Endodermal cell (in vitro differentiated cells): ENCODE data around the gene PTGR3. TPM values are rescaled to one million over a fixed set of nuclear protein-coding genes. Genes with fewer than 3 reads are reported as not detected.

ENCODE experiments used
- DNase-seq: peaks from one replicate; pipeline ENCODE4 v3.0.0-alpha.2; 2017
- H3K27ac ChIP-seq: 2 replicates; pipeline ENCODE4 v1.5.1; 2013; ENCODE audit warnings: mild to moderate bottlenecking, low read depth, low read length, moderate library complexity
- H3K27me3 ChIP-seq: 2 replicates; pipeline ENCODE4 v1.6.1; 2013; ENCODE audit warnings: mild to moderate bottlenecking, low read length, moderate library complexity; ENCODE audit not compliant: insufficient read depth, control insufficient read depth, poor library complexity, severe bottlenecking
- H3K36me3 ChIP-seq: 2 replicates; pipeline ENCODE4 v1.7.0; 2013; ENCODE audit warnings: mild to moderate bottlenecking, low read length, moderate library complexity; ENCODE audit not compliant: control insufficient read depth, insufficient read depth
- H3K4me1 ChIP-seq: one replicate; pipeline ENCODE4 v1.7.0; 2013; ENCODE audit warnings: low read length; ENCODE audit not compliant: control insufficient read depth, insufficient read depth
- H3K4me3 ChIP-seq: 2 replicates; pipeline ENCODE4 v1.5.1; 2013; ENCODE audit warnings: mild to moderate bottlenecking, low read length, moderate library complexity
- H3K9ac ChIP-seq: 2 replicates; pipeline ENCODE4 v1.6.1; 2013; ENCODE audit warnings: mild to moderate bottlenecking, low read length, moderate library complexity; ENCODE audit not compliant: poor library complexity, severe bottlenecking; ENCODE audit errors: extremely low read depth
- H3K9me3 ChIP-seq: 2 replicates; pipeline ENCODE4 v1.6.1; 2013; ENCODE audit warnings: mild to moderate bottlenecking, low read length, moderate library complexity; ENCODE audit not compliant: control insufficient read depth
- H3K27ac Mint-ChIP-seq: 2 replicates; pipeline ENCODE4 v1.8.0; 2020; ENCODE audit warnings: mixed read lengths
- H3K27me3 Mint-ChIP-seq: 2 replicates; pipeline ENCODE4 v1.8.0; 2021; ENCODE audit warnings: mild to moderate bottlenecking, mixed read lengths; ENCODE audit not compliant: insufficient read depth
- H3K36me3 Mint-ChIP-seq: 2 replicates; pipeline ENCODE4 v1.8.0; 2020; ENCODE audit warnings: low read depth, mixed read lengths
- H3K4me1 Mint-ChIP-seq: 2 replicates; pipeline ENCODE4 v1.8.0; 2020; ENCODE audit warnings: mixed read lengths
- H3K4me3 Mint-ChIP-seq: 2 replicates; pipeline ENCODE4 v1.8.0; 2020; ENCODE audit warnings: mild to moderate bottlenecking, moderate library complexity, mixed read lengths
- H3K9me3 Mint-ChIP-seq: 2 replicates; pipeline ENCODE4 v1.8.0; 2020; ENCODE audit warnings: mild to moderate bottlenecking, mixed read lengths
- WGBS, 2 experiments: methylation state at CpG; one replicate each; pipeline versions ENCODE4 v1.1.5 to v1.1.7; 2013; ENCODE audit warnings: missing lambda C conversion rate in 2 of 2, mixed read lengths in 1 of 2; ENCODE audit not compliant: insufficient coverage in 1 of 2, insufficient read length in 1 of 2; 5-methylcytosine and 5-hydroxymethylcytosine counted together
- total RNA-seq, 2 donors: library from RNA; stranded (reverse); fragmentation: NEBNext Ultra II Directional in 1 of 2; extraction: Animal tissue kit (Norgen Biotek cat#: 25700) in 1 of 2; gene quantifications; 2 replicates in 1 of 2; 3 replicates in 1 of 2; pipeline ENCODE4 v1.2.1, GENCODE V29; 2021
- TF ChIP-seq, protein P1 (sequence below): fragments of 200-600 bp; sonication (generic); conservative IDR thresholded peaks from 2 replicates; pipeline ENCODE4 v1.5.0; 2021; ENCODE audit warnings: antibody characterized with exemption, mild to moderate bottlenecking

The PTGR3 gene
- total RNA-seq, 2 donors from 2014 or later, result 12.2 to 13.3 TPM

GRCh38 chr18:75220551-75221355 is 11.8 kb upstream of the PTGR3 start:
- Histone ChIP-seq H3K36me3 (no peaks in the 10 kb centered on the region), H3K9ac (no peak overlapping the region), H3K4me3 (no peak overlapping the region), H3K4me1 (no peaks in the 10 kb centered on the region), H3K9me3 (no peaks in the 10 kb centered on the region), H3K27ac (no peak overlapping the region), H3K27me3 (no peaks in the 10 kb centered on the region)
- WGBS, 2 experiments, result 92 to 96% methylated on average over 9 to 12 of the region's 12 CpGs
- TF ChIP-seq, protein P1, sequence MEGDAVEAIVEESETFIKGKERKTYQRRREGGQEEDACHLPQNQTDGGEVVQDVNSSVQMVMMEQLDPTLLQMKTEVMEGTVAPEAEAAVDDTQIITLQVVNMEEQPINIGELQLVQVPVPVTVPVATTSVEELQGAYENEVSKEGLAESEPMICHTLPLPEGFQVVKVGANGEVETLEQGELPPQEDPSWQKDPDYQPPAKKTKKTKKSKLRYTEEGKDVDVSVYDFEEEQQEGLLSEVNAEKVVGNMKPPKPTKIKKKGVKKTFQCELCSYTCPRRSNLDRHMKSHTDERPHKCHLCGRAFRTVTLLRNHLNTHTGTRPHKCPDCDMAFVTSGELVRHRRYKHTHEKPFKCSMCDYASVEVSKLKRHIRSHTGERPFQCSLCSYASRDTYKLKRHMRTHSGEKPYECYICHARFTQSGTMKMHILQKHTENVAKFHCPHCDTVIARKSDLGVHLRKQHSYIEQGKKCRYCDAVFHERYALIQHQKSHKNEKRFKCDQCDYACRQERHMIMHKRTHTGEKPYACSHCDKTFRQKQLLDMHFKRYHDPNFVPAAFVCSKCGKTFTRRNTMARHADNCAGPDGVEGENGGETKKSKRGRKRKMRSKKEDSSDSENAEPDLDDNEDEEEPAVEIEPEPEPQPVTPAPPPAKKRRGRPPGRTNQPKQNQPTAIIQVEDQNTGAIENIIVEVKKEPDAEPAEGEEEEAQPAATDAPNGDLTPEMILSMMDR, result no peak
- peaks cover 8% of the 10 kb centered on the region for H3K4me1 Mint-ChIP-seq
- H3K36me3 Mint-ChIP-seq, result no peaks in the 10 kb centered on the region
- no peak overlapping the region for H3K27ac Mint-ChIP-seq
- DNase-seq, result no peak
- H3K4me3 Mint-ChIP-seq, result no peak overlapping the region
- no peaks in the 10 kb centered on the region for H3K9me3 Mint-ChIP-seq
- no peaks in the 10 kb centered on the region for H3K27me3 Mint-ChIP-seq

DNA sequence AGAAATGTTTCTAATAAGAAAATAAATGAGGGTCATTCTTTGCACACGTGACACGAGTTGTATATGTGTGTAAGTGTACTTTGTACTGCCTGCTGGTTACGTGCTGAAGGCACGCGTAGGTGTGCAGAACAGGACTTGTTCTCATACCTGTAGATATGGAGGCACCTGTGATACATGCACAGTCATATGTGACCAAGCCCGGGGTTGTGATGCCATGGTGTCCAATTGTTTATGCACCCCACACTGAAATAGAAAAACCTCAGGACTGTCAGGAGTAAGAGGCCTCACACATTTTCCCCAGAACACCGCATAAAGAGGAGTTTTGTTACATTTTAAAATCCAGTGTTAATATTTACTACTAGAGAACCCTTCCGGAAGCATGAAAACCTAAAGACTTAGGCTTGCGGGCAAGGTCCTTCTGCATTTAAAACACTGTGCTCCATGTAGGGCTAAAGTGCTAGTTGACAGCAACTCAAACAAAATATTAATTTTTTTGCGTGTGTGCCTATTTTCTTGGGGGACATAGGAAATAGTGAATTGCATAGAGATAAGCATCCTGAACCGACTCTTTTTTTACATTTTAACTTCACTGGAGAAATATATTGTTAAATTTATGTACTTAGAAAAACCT is 10.9 kb upstream of the PTGR3 start:
- no peak for DNase-seq
- no peaks in the 10 kb centered on the region for H3K36me3 Mint-ChIP-seq
- H3K4me3 Mint-ChIP-seq, result no peak overlapping the region
- no peak overlapping the region for H3K27ac Mint-ChIP-seq
- Histone ChIP-seq H3K36me3 (no peaks in the 10 kb centered on the region), H3K4me1 (no peaks in the 10 kb centered on the region), H3K4me3 (no peak overlapping the region), H3K27me3 (no peaks in the 10 kb centered on the region), H3K27ac (no peak overlapping the region), H3K9me3 (no peaks in the 10 kb centered on the region), H3K9ac (no peak overlapping the region)
- H3K9me3 Mint-ChIP-seq, result no peaks in the 10 kb centered on the region
- peaks cover 9% of the 10 kb centered on the region for H3K4me1 Mint-ChIP-seq
- 90 to 96% methylated on average over 8 to 11 of the region's 11 CpGs for WGBS, 2 experiments
- H3K27me3 Mint-ChIP-seq, result no peaks in the 10 kb centered on the region
- TF ChIP-seq, protein P1, result no peak

DNA sequence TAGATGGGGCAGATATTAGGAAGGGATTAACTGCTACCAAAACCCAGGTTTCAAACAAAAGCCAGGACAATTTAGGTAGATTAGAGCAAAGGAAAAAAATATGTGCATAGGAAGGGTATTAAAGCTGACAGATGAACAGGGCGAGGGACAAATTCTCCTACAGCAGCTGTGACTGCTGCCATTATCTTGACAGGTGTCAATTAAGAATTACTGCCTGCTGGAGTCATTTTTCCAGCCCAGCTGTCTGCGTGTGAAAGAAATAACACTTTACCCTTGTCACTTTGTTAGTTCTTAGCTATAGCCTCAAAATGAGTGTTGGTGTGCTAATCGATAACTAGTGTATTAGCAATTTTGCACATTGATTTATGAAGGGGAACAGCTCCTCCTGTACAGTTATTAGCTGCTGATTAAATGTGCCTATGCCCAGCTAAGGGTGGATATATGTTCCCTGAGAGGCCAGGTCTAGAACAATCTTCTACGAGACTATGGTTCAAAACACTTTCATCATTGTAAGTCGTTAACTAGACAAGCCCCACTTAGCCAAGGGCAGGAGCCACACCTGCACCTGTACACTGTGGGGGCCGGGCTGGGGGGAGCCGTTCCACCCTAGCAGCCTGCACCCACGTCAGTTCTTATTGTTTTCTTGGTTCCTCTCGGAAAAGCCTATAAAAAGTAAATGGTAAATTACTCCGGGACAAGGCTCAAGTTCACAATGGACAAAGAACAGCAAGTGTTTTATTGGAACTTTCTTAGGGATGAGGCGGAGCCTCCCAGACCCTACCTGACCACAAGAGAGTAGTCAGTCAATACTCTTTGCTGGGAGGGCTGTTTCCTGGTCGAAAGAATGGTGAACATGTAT is 9.4 kb upstream of the PTGR3 start:
- TF ChIP-seq, protein P1, result no peak
- no peak overlapping the region for H3K4me3 Mint-ChIP-seq
- H3K9me3 Mint-ChIP-seq, result no peaks in the 10 kb centered on the region
- Histone ChIP-seq H3K27ac (no peak overlapping the region), H3K9me3 (no peaks in the 10 kb centered on the region), H3K9ac (no peak overlapping the region), H3K4me3 (no peak overlapping the region), H3K27me3 (peaks cover 9% of the 10 kb centered on the region), H3K36me3 (no peaks in the 10 kb centered on the region), H3K4me1 (no peaks in the 10 kb centered on the region)
- H3K36me3 Mint-ChIP-seq, result no peaks in the 10 kb centered on the region
- no peak overlapping the region for H3K27ac Mint-ChIP-seq
- 90 to 94% methylated on average over 8 to 11 of the region's 12 CpGs for WGBS, 2 experiments
- DNase-seq, result no peak
- H3K27me3 Mint-ChIP-seq, result peaks cover 9% of the 10 kb centered on the region
- H3K4me1 Mint-ChIP-seq, result peaks cover 12% of the 10 kb centered on the region
